Measurements from ENCODE around the gene OXTR. TPM values are rescaled to one million over a fixed set of nuclear protein-coding genes. Genes with fewer than 3 reads are reported as not detected.

The OXTR gene
- total and polyA plus RNA-seq, 2 of the 13 experiments (the other 11 are each of a cell fraction or from before 2014, with no cell fraction given), result 0.36 to 0.95 TPM

GRCh38 chr3:8709801-8710507, 59.5 kb downstream of the OXTR start (continued):
- TF ChIP-seq EED (CRISPR knock-in tag; IDR thresholded peaks at IDR 0.05), result no peak

DNA sequence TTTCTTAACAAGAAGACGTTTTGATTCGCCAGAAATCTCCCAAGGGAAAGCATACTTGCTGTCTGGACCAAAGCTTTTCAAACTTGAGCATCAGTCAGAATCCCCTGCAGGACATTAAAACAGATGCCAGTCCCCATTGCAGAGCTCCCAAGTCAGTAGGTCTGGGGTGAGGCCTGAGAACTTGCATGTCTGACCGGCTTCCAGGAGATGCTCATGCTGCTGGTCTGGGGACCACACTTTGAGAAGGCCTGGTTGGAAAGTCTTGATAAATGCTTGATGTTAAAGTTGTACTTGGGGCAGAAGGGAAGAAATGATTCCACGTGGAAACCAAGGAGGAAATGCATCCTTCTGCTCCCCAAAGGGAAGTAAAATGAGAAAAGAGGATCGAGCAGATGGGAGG, 60.1 kb downstream of the OXTR start:
- Histone ChIP-seq H2AFZ (ENCODE audit: low read length) (no peak overlapping the region), H3K36me3 (replicated peaks in 1 of 2; ENCODE audit: control insufficient read depth in 1 of 2, insufficient read depth in 2 of 2, low read length in 2 of 2) (no peaks in the 10 kb centered on the region), H3K4me3 (replicated peaks in 1 of 3; ENCODE audit: insufficient read depth in 1 of 3, low read depth in 2 of 3, low read length in 3 of 3) (no peak overlapping the region), H3K9ac (ENCODE audit: insufficient read depth, low read depth, low read length) (no peak overlapping the region), H4K20me1 (ENCODE audit: insufficient read depth, low read length) (no peaks in the 10 kb centered on the region), H3K9me3 (ENCODE audit: low read length) (no peaks in the 10 kb centered on the region), H3K4me1 (ENCODE audit: insufficient read depth, low read length) (peaks cover 34% of the 10 kb centered on the region), H3K79me2 (ENCODE audit: insufficient read depth, low read length) (no peaks in the 10 kb centered on the region), H3K27me3 (ENCODE audit: control insufficient read depth in 1 of 2, insufficient read depth in 2 of 2, low read length in 2 of 2) (peaks cover 3 to 44% of the 10 kb centered on the region in 2 experiments; a peak in 4 of 5 replicates), H3K4me2 (ENCODE audit: low read depth, low read length) (peak overlapping the region; percentile 29; the same call in 1 of the 2 replicates), H3K27ac (ENCODE audit: extremely low read length, insufficient read depth, low read length) (no peak overlapping the region)
- in situ Hi-C loops (cut with HindIII; ENCODE audit: extremely low pct_ligation_motif_present, low pct_unique_long_range_greater_than_20kb) (no loop called here), intact Hi-C loops (cut with micrococcal nuclease; ENCODE audit: unreplicated experiment) (no loop called here)
- ChIA-PET POLR2A (no interaction called here), CTCF (ENCODE audit: low intra/inter-chr PET ratio, low total read pairs) (no interaction called here)
- no peak for ATAC-seq
- BruUV-seq (replicated peaks), result no TSS peak
- no peak for DNase-seq (ENCODE audit: low spot score)
- TF ChIP-seq TRAFD1 (CRISPR knock-in tag; IDR thresholded peaks at IDR 0.05; ENCODE audit: borderline replicate concordance) (no peak), HHEX (CRISPR knock-in tag; IDR thresholded peaks at IDR 0.05) (no peak), ZNF616 (CRISPR knock-in tag; IDR thresholded peaks at IDR 0.05; ENCODE audit: low read depth) (no peak), TBX3 (IDR thresholded peaks at IDR 0.05; ENCODE audit: borderline replicate concordance) (no peak), NFIB (CRISPR knock-in tag; IDR thresholded peaks at IDR 0.05; ENCODE audit: borderline replicate concordance) (no peak), SYNCRIP (IDR thresholded peaks at IDR 0.05; ENCODE audit: insufficient read depth, low read depth, low read length) (no peak), ZFAT (CRISPR knock-in tag; conservative IDR thresholded peaks at IDR 0.05) (no peak), ZNF205 (CRISPR knock-in tag; IDR thresholded peaks at IDR 0.05) (no peak), ELF1 (CRISPR knock-in tag; IDR thresholded peaks at IDR 0.05) (no peak), ZSCAN20 (CRISPR knock-in tag; IDR thresholded peaks at IDR 0.05; ENCODE audit: borderline replicate concordance) (no peak), PCBP1 (IDR thresholded peaks at IDR 0.05; ENCODE audit: borderline replicate concordance, low read depth, low read length) (no peak), HMG20A (CRISPR knock-in tag; IDR thresholded peaks at IDR 0.05; ENCODE audit: borderline replicate concordance) (no peak), TRIM24 (CRISPR knock-in tag; IDR thresholded peaks at IDR 0.05) (no peak), ZNF547 (CRISPR knock-in tag; IDR thresholded peaks at IDR 0.05) (no peak), ZC3H4 (CRISPR knock-in tag; IDR thresholded peaks at IDR 0.05; ENCODE audit: borderline replicate concordance) (no peak), ZFY (CRISPR knock-in tag; IDR thresholded peaks at IDR 0.05) (no peak), SOX6 (IDR thresholded peaks at IDR 0.05) (no peak), SOX6 (CRISPR knock-in tag; IDR thresholded peaks at IDR 0.05) (no peak), KDM2A (CRISPR knock-in tag; IDR thresholded peaks at IDR 0.05; ENCODE audit: borderline replicate concordance, low read depth) (no peak), ZNF564 (CRISPR knock-in tag; IDR thresholded peaks at IDR 0.05) (no peak)
- TF ChIP-seq, protein P1, sequence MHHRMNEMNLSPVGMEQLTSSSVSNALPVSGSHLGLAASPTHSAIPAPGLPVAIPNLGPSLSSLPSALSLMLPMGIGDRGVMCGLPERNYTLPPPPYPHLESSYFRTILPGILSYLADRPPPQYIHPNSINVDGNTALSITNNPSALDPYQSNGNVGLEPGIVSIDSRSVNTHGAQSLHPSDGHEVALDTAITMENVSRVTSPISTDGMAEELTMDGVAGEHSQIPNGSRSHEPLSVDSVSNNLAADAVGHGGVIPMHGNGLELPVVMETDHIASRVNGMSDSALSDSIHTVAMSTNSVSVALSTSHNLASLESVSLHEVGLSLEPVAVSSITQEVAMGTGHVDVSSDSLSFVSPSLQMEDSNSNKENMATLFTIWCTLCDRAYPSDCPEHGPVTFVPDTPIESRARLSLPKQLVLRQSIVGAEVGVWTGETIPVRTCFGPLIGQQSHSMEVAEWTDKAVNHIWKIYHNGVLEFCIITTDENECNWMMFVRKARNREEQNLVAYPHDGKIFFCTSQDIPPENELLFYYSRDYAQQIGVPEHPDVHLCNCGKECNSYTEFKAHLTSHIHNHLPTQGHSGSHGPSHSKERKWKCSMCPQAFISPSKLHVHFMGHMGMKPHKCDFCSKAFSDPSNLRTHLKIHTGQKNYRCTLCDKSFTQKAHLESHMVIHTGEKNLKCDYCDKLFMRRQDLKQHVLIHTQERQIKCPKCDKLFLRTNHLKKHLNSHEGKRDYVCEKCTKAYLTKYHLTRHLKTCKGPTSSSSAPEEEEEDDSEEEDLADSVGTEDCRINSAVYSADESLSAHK (CRISPR knock-in tag; IDR thresholded peaks at IDR 0.05; ENCODE audit: borderline replicate concordance), result no peak
- no peak for FAIRE-seq
- 20% methylated on average over 4 of the region's 5 CpGs for WGBS (ENCODE audit: low lambda C conversion rate)
